Brain microvascular endothelial cell (primary cell): Measurements from ENCODE around the gene MFAP3.
A peak's percentile ranks its signal among the peaks of the same experiment; 100 is the strongest.

Source experiments
- DNase-seq: peaks from one replicate; pipeline ENCODE4 v3.0.0-alpha.2; 2020
- H3K27ac ChIP-seq: fragments of 250-450 bp; sonication (Bioruptor Pico); 2 replicates; pipeline ENCODE4 v1.5.1; 2020; ENCODE audit warnings: mild to moderate bottlenecking, moderate library complexity
- H3K27me3 ChIP-seq: fragments of 250-450 bp; sonication (Bioruptor Pico); replicated peaks from 2 replicates; pipeline ENCODE4 v1.5.1; 2020; ENCODE audit warnings: mild to moderate bottlenecking
- H3K36me3 ChIP-seq: fragments of 250-450 bp; sonication (Bioruptor Pico); replicated peaks from 2 replicates; pipeline ENCODE4 v1.5.1; 2020; ENCODE audit warnings: mild to moderate bottlenecking
- H3K4me3 ChIP-seq: 2 replicates; pipeline ENCODE4 v1.5.1; 2011; ENCODE audit warnings: low read depth, mild to moderate bottlenecking, control low read depth, low read length, moderate library complexity
- in situ Hi-C: cut with HindIII; loops from 2 replicates; pipeline ENCODE4 v1.10.0; 2017; ENCODE audit warnings: low sequenced_read_pairs, low pct_ligation_motif_present
- TF ChIP-seq, protein P1 (sequence below): IDR thresholded peaks from 2 replicates; pipeline ENCODE4 v1.5.1; 2011; ENCODE audit warnings: low read depth, mild to moderate bottlenecking, moderate library complexity, low read length, control low read depth, inconsistent platforms; ENCODE audit errors: missing control alignments

The MFAP3 gene

DNA sequence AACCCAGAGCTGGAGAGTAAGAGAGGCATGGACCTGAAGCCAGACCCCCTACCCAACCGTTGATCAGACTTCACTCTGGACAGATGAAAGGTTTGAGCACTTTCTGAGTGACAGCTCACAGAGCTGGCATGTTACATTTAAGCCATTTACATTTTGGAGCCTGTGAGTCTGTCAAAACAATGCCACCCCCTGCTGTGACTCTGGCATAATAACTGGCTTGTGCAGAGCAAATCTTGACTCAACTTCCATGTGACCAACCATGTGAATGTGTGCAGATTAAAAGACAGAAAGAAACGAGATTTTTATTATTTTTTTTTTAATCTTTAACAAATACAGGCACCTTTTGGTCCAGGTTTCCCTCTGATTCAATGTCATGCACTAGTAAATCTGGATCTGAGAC is 48.5 kb downstream of the MFAP3 start:
- in situ Hi-C loops, result no loop called here
- no peak overlapping the region for H3K4me3 ChIP-seq
- TF ChIP-seq, protein P1, sequence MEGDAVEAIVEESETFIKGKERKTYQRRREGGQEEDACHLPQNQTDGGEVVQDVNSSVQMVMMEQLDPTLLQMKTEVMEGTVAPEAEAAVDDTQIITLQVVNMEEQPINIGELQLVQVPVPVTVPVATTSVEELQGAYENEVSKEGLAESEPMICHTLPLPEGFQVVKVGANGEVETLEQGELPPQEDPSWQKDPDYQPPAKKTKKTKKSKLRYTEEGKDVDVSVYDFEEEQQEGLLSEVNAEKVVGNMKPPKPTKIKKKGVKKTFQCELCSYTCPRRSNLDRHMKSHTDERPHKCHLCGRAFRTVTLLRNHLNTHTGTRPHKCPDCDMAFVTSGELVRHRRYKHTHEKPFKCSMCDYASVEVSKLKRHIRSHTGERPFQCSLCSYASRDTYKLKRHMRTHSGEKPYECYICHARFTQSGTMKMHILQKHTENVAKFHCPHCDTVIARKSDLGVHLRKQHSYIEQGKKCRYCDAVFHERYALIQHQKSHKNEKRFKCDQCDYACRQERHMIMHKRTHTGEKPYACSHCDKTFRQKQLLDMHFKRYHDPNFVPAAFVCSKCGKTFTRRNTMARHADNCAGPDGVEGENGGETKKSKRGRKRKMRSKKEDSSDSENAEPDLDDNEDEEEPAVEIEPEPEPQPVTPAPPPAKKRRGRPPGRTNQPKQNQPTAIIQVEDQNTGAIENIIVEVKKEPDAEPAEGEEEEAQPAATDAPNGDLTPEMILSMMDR, result peak; percentile 3
- no peak overlapping the region for H3K27ac ChIP-seq
- no peaks in the 10 kb centered on the region for H3K36me3 ChIP-seq
- no peaks in the 10 kb centered on the region for H3K27me3 ChIP-seq
- DNase-seq, result peak; percentile 86

DNA sequence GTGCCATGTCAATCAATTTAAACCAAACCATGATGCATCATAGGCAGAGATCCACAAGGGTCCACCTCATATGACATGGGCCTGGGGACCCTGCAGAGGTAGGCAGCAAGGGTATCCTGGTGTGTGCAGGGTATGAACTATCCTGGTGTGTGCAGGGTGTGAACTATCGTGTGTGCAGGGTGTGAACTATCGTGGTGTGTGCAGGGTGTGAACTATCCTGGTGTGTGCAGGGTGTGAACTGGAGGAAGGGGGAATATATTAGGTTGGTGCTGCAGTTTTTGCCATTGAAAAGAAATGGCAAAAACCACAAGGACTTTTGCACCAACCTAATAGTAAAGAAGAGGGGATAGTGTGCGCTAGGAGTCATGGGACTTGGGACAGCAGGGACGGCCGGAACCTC is 50.0 kb downstream of the MFAP3 start:
- no peaks in the 10 kb centered on the region for H3K36me3 ChIP-seq
- TF ChIP-seq, protein P1, result no peak
- H3K4me3 ChIP-seq, result no peak overlapping the region
- in situ Hi-C loops, result no loop called here
- H3K27ac ChIP-seq, result no peak overlapping the region
- no peaks in the 10 kb centered on the region for H3K27me3 ChIP-seq
- no peak for DNase-seq

DNA sequence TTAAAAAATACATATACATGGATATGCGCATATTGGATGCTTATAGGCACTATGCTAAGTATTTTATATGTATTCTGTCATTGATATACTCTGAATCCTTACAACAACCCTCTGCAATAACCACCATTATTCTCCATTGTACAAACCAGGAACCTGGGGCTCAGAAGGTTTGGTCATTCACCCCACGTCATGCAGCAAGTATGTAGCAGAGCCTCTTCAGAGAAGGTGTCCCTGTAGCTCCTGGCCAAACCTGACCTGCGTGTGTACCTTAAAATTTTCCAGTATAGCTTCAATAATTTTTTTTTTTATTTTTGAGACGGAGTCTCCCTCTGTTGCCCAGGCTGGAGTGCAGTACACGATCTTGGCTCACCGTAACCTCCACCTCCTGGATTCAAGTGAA is 51.9 kb downstream of the MFAP3 start:
- no peaks in the 10 kb centered on the region for H3K27me3 ChIP-seq
- no peaks in the 10 kb centered on the region for H3K36me3 ChIP-seq
- TF ChIP-seq, protein P1, result no peak
- H3K27ac ChIP-seq, result no peak overlapping the region
- DNase-seq, result no peak
- in situ Hi-C loops, result no loop called here
- H3K4me3 ChIP-seq, result no peak overlapping the region

DNA sequence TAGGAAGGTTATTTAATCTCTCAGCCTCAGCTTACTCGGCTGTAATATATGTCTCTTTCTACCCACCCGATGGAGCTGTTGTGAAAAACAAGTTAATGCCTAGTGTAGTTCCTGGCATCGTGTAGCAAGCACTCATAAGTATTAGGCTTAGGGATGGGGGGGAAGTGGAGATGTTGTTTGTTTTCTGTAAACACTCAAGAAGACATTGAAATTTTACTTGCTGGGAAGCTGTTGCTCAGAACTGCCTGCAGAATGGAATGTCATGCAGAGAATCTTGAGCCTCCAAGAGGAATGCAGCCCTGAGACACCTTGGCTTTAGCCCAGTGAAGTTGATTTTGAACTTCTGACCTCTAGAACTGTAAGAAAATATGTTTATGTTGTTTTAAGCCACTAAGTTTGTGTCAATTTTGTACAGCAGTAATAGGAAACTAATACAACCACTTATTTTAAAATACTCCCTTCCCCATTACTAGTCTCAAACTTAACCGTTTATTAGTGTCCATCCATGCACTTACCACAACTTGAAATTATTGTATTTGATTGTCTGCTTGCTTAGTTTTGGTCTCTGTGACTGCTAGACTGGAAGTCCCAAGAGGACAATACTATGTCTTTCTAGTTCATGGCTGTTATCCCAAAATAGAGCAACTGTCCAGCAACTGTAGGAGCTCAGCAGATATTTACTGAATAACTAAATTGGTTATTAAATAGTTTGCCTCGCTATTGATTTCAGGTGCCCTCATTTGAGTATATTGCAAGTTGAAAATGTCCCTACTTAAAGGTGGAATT is 53.8 kb downstream of the MFAP3 start:
- TF ChIP-seq, protein P1, result no peak
- Histone ChIP-seq H3K27ac (no peak overlapping the region), H3K36me3 (no peaks in the 10 kb centered on the region), H3K4me3 (no peak overlapping the region), H3K27me3 (no peaks in the 10 kb centered on the region)
- in situ Hi-C loops, result no loop called here
- peak; percentile 24 for DNase-seq

DNA sequence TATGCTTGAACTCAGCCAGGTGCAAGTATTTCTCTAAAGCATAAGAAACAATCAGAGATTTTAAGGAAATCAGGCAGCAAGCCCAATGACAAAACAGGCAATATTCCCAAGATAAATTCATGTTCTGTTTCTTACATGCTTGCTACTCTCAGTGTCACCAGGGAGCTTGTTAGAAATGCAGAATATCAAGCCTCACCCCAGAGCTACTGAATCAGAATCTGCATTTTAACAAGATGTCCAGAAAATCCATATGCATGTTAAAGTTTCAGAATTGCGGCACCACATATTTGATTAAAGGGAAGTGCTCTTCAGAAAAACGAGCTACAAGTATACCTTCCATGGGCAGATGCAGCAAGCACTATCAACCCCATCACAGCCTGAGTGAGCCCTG is 54.4 kb downstream of the MFAP3 start:
- Histone ChIP-seq H3K27me3 (no peaks in the 10 kb centered on the region), H3K4me3 (no peak overlapping the region), H3K27ac (no peak overlapping the region), H3K36me3 (no peaks in the 10 kb centered on the region)
- TF ChIP-seq, protein P1, result no peak
- DNase-seq, result no peak
- in situ Hi-C loops, result no loop called here

DNA sequence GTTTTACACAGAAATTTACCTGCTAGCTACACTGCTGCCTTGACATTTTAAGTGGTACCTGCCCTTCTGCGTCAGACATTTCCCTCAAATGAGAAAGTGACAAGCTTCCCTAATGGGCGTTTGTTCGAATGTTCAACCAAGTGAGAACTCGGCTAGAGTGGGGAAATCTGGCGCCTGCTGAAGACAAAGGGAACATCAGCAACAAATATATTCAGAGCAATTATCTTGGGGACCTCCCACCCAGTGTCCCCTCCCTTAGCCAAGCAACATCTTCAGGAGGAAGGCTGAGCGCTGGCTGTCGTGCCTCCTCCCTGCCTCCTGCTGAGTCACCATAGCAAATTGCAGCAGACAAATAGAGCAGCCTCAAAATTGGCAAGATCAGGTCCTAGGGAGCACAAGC is 57.1 kb downstream of the MFAP3 start:
- no peak for DNase-seq
- TF ChIP-seq, protein P1, result no peak
- in situ Hi-C loops, result no loop called here
- Histone ChIP-seq H3K27me3 (no peaks in the 10 kb centered on the region), H3K27ac (no peak overlapping the region), H3K4me3 (no peak overlapping the region), H3K36me3 (no peaks in the 10 kb centered on the region)
